ENCODE results near the gene EIF1AD. TPM values are rescaled to one million over a fixed set of nuclear protein-coding genes. Genes with fewer than 3 reads are reported as not detected.

Gene EIF1AD
- total and polyA plus RNA-seq, 2 experiments from 2014 or later, result 16.1 to 32.1 TPM

DNA sequence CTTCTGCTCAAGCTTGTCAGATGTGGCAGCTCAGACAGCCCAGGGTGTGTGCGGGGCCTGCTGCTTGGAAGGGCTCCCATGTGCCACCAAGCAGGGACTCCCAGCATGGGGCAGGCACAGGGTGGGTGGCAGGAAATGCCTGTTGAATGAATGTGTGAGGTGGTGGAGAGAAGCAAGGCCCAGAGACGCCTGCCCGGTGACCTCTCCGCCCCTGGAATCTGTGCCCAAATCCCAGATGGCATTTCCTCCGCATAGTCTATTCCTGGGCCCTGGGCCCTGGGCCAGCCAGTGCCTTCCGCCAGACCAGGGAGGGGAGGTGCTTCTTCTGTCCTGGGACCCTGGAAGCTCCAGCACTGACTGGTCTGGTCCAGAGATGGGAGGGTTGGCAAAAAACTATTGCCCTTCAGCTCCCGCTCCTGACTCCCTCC lies 13.5 kb upstream of the EIF1AD start:
- Mint-ChIP-seq H3K4me1 (no peaks in the 10 kb centered on the region), H3K27me3 (ENCODE audit: insufficient read depth, low read depth, poor library complexity) (peaks cover 20% of the 10 kb centered on the region), H3K27ac (no peak overlapping the region), H3K4me3 (no peak overlapping the region), H3K36me3 (ENCODE audit: low read depth) (no peaks in the 10 kb centered on the region), H3K9me3 (no peaks in the 10 kb centered on the region)
- no peak overlapping the region for H3K4me3 ChIP-seq
- DNase-seq (ENCODE audit: low spot score), result no peak
- H2AFZ ChIP-seq, result no peak overlapping the region
- no peaks in the 10 kb centered on the region for H3K9me2 ChIP-seq (ENCODE audit: insufficient read depth)
- H3K4me1 ChIP-seq (ENCODE audit: insufficient read depth), result no peaks in the 10 kb centered on the region
- ATAC-seq, result no peak
- 0 out of 2 replicates have a peak, but pooled peaks cover 3% of the 10 kb centered on the region for H3F3A ChIP-seq (replicated peaks; ENCODE audit: low read depth)
- H3K79me2 ChIP-seq (replicated peaks; ENCODE audit: insufficient read depth), result no peaks in the 10 kb centered on the region
- H3K27me3 ChIP-seq (ENCODE audit: insufficient read depth), result peaks cover 23% of the 10 kb centered on the region
- no peak overlapping the region for H3K27ac ChIP-seq (ENCODE audit: low read depth)
- no peak overlapping the region for H3K4me2 ChIP-seq
- H3K36me3 ChIP-seq (ENCODE audit: insufficient read depth), result no peaks in the 10 kb centered on the region
- no peak for TF ChIP-seq CTCF (conservative IDR thresholded peaks at IDR 0.05; ENCODE audit: low read depth in 2 of 2)
- TF ChIP-seq, protein P1, sequence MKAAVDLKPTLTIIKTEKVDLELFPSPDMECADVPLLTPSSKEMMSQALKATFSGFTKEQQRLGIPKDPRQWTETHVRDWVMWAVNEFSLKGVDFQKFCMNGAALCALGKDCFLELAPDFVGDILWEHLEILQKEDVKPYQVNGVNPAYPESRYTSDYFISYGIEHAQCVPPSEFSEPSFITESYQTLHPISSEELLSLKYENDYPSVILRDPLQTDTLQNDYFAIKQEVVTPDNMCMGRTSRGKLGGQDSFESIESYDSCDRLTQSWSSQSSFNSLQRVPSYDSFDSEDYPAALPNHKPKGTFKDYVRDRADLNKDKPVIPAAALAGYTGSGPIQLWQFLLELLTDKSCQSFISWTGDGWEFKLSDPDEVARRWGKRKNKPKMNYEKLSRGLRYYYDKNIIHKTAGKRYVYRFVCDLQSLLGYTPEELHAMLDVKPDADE (IDR thresholded peaks at IDR 0.05), result no peak
- TF ChIP-seq EZH2 (IDR thresholded peaks at IDR 0.05; ENCODE audit: low read depth, unreplicated experiment), result no peak
- TF ChIP-seq ZNF114 (CRISPR knock-in tag; IDR thresholded peaks at IDR 0.05), result no peak
- TF ChIP-seq CREB1 (CRISPR knock-in tag; IDR thresholded peaks at IDR 0.05; ENCODE audit: low read depth), result no peak
- TF ChIP-seq ZNF331 (CRISPR knock-in tag; IDR thresholded peaks at IDR 0.05; ENCODE audit: low read depth), result no peak
- TF ChIP-seq, protein P2, sequence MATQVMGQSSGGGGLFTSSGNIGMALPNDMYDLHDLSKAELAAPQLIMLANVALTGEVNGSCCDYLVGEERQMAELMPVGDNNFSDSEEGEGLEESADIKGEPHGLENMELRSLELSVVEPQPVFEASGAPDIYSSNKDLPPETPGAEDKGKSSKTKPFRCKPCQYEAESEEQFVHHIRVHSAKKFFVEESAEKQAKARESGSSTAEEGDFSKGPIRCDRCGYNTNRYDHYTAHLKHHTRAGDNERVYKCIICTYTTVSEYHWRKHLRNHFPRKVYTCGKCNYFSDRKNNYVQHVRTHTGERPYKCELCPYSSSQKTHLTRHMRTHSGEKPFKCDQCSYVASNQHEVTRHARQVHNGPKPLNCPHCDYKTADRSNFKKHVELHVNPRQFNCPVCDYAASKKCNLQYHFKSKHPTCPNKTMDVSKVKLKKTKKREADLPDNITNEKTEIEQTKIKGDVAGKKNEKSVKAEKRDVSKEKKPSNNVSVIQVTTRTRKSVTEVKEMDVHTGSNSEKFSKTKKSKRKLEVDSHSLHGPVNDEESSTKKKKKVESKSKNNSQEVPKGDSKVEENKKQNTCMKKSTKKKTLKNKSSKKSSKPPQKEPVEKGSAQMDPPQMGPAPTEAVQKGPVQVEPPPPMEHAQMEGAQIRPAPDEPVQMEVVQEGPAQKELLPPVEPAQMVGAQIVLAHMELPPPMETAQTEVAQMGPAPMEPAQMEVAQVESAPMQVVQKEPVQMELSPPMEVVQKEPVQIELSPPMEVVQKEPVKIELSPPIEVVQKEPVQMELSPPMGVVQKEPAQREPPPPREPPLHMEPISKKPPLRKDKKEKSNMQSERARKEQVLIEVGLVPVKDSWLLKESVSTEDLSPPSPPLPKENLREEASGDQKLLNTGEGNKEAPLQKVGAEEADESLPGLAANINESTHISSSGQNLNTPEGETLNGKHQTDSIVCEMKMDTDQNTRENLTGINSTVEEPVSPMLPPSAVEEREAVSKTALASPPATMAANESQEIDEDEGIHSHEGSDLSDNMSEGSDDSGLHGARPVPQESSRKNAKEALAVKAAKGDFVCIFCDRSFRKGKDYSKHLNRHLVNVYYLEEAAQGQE (IDR thresholded peaks at IDR 0.05; ENCODE audit: unreplicated experiment), result no peak
- TF ChIP-seq JUNB (IDR thresholded peaks at IDR 0.05; ENCODE audit: unreplicated experiment), result no peak
- no peak for TF ChIP-seq ZNF462 (CRISPR knock-in tag; IDR thresholded peaks at IDR 0.05)
- no peak for TF ChIP-seq EZH2phosphoT487 (IDR thresholded peaks at IDR 0.05; ENCODE audit: unreplicated experiment)
- TF ChIP-seq NANOG (IDR thresholded peaks at IDR 0.05; ENCODE audit: borderline replicate concordance), result no peak
- no peaks in the 10 kb centered on the region for H4K20me1 ChIP-seq (replicated peaks; ENCODE audit: insufficient read depth)
